ENCODE measurements around the gene WDR91.

- no peak for TF ChIP-seq POLR2A (IDR thresholded peaks at IDR 0.05)
- no peak for TF ChIP-seq POLR2AphosphoS5 (IDR thresholded peaks at IDR 0.05)
- no peak for TF ChIP-seq CTCF (IDR thresholded peaks at IDR 0.05)
- TF ChIP-seq EP300 (IDR thresholded peaks at IDR 0.05) = no peak
Measured at GRCh38 chr7:135186261-135186540, 25.1 kb downstream of the WDR91 start.

All from upper lobe of left lung (tissue), 4 donors.